Liver (tissue), 9 donors: ENCODE results near the gene VEGFB. TPM values are rescaled to one million over a fixed set of nuclear protein-coding genes. Genes with fewer than 3 reads are reported as not detected.

ENCODE experiments used
- DNase-seq: peaks from one replicate; pipeline ENCODE4 v3.0.0-alpha.2; 2017; ENCODE audit warnings: low spot score
- H3K27ac ChIP-seq, 2 donors: one replicate each; pipeline ENCODE4 v1.7.0; 2013; ENCODE audit warnings: inconsistent platforms in 2 of 2, low read length in 2 of 2, control low read depth in 1 of 2, low read depth in 1 of 2, mild to moderate bottlenecking in 1 of 2
- H3K27me3 ChIP-seq, 4 donors: one replicate each; pipeline versions ENCODE4 v1.6.1 to v1.7.0; 2013; ENCODE audit warnings: low read length in 3 of 4, inconsistent platforms in 1 of 4, mild to moderate bottlenecking in 1 of 4, moderate library complexity in 1 of 4; ENCODE audit not compliant: control insufficient read depth in 4 of 4, insufficient read depth in 4 of 4
- H3K36me3 ChIP-seq, 4 donors: one replicate each; pipeline versions ENCODE4 v1.6.1 to v1.7.0; 2013; ENCODE audit warnings: low read length in 3 of 4, mild to moderate bottlenecking in 3 of 4, low read depth in 1 of 4, moderate library complexity in 1 of 4; ENCODE audit not compliant: control insufficient read depth in 4 of 4, insufficient read depth in 3 of 4
- H3K4me1 ChIP-seq, 4 donors: one replicate each; pipeline versions ENCODE4 v1.6.1 to v1.7.0; 2013; ENCODE audit warnings: low read length in 3 of 4, mild to moderate bottlenecking in 3 of 4, moderate library complexity in 1 of 4; ENCODE audit not compliant: control insufficient read depth in 4 of 4, insufficient read depth in 4 of 4
- H3K4me3 ChIP-seq, 3 donors: one replicate each; pipeline versions ENCODE4 v1.6.1 to v1.7.0; 2013; ENCODE audit warnings: low read length in 3 of 3, control low read depth in 1 of 3, low read depth in 1 of 3, mild to moderate bottlenecking in 1 of 3
- H3K9ac ChIP-seq, 2 donors: one replicate each; pipeline ENCODE4 v1.7.0; 2013; ENCODE audit warnings: low read length in 2 of 2, mild to moderate bottlenecking in 2 of 2, moderate library complexity in 2 of 2, control low read depth in 1 of 2, low read depth in 1 of 2
- H3K9me3 ChIP-seq, 4 donors: one replicate each; pipeline versions ENCODE4 v1.6.1 to v1.7.0; 2013; ENCODE audit warnings: low read length in 3 of 4; ENCODE audit not compliant: control insufficient read depth in 4 of 4
- ATF3 ChIP-seq: IDR thresholded peaks from 2 replicates; pipeline ENCODE4 v1.6.1; 2016; ENCODE audit warnings: antibody characterized with exemption
- CTCF ChIP-seq: fragments of 150-350 bp; IDR thresholded peaks from 2 replicates; pipeline ENCODE4 v1.5.1; 2017; ENCODE audit warnings: improper control_type of control experiment, low read depth, low read length; ENCODE audit not compliant: missing input control
- EGR1 ChIP-seq, 2 donors: IDR thresholded peaks; 2 replicates each; pipeline ENCODE4 v1.6.1; 2016 to 2018; ENCODE audit warnings: antibody characterized with exemption in 2 of 2, low read depth in 2 of 2
- FOXA1 ChIP-seq: IDR thresholded peaks from 2 replicates; pipeline ENCODE4 v1.6.1; 2016; ENCODE audit warnings: antibody characterized with exemption
- MAX ChIP-seq: IDR thresholded peaks from 2 replicates; pipeline ENCODE4 v1.6.1; 2016; ENCODE audit warnings: antibody characterized with exemption
- NR2F2 ChIP-seq: IDR thresholded peaks from 2 replicates; pipeline ENCODE4 v1.6.1; 2016; ENCODE audit warnings: antibody characterized with exemption
- RAD21 ChIP-seq, 2 donors: IDR thresholded peaks; 2 replicates each; pipeline ENCODE4 v1.6.1; 2016; ENCODE audit warnings: antibody characterized with exemption in 2 of 2, mild to moderate bottlenecking in 2 of 2
- RXRA ChIP-seq, 2 donors: IDR thresholded peaks; 2 replicates each; pipeline ENCODE4 v1.6.1; 2017 to 2018; ENCODE audit warnings: antibody characterized with exemption in 2 of 2, mild to moderate bottlenecking in 1 of 2
- SP1 ChIP-seq: IDR thresholded peaks from 2 replicates; pipeline ENCODE4 v1.6.1; 2018; ENCODE audit warnings: antibody characterized with exemption, mild to moderate bottlenecking
- YY1 ChIP-seq: IDR thresholded peaks from 2 replicates; pipeline ENCODE4 v1.6.1; 2016; ENCODE audit warnings: antibody characterized with exemption, mild to moderate bottlenecking
- WGBS: extraction: QIAGEN DNeasy Blood & Tissue Kit; methylation state at CpG from one replicate; pipeline ENCODE4 v1.1.7; 2013; 5-methylcytosine and 5-hydroxymethylcytosine counted together
- polyA plus RNA-seq, 2 donors: library from polyadenylated mRNA; stranded (reverse) in 1 of 2; unstranded in 1 of 2; fragments of 200-250 nt in 1 of 2; fragments of >200 nt in 1 of 2; fragmentation: Nextera tagmentation in 1 of 2; extraction: Ambion mirVana in 1 of 2; gene quantifications; one replicate each; pipeline versions ENCODE4 v1.2.1 to v1.2.3, GENCODE V29; 2013 to 2015
- total RNA-seq, 2 donors: library from RNA; depleted of rRNA; stranded (reverse); fragments of >200 nt; gene quantifications; one replicate each; pipeline ENCODE4 v1.2.3, GENCODE V29; 2014
- TF ChIP-seq, protein P1 (sequence below): IDR thresholded peaks from 2 replicates; pipeline ENCODE4 v1.6.1; 2016; ENCODE audit warnings: antibody characterized with exemption, mild to moderate bottlenecking
- donor health status: healthy.
- donor health status: healthy.
- donor health status: healthy.
- donor health status: healthy.
- donor health status: healthy.

The VEGFB gene
- total and polyA plus RNA-seq, 4 donors, result 3.6 to 17.3 (median 10.7) TPM

DNA sequence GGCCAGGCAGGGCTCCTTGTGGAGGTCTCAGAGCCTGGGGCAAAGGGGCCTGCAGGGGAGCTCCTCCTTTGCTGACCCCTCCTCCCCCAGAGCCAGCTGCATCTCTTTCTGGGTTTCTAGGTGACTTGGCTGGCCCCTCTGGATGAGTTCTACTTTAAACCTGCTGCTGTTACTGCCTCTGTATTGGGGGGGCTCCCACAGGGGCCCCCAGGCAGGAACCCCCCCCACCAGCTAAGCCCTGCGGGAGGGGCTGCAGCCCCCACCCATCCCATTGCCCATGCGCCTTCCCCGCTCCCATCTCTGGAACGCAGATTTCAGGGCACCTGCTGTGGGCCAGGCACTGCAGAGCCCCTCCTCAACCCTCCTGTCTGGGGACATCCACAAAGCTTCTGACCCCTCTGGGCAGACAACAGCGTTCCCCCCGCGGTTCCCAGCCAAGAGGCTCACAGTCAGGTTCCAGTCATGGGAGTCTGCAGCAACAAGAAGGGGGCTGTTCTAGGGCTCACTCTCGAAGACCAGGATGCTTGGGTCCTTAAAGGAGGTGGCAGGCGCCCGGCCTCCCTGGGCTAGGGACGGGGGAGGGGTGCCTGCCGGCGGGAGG is 16.1 kb downstream of the VEGFB start:
- Histone ChIP-seq H3K9ac (no peak overlapping the region), H3K9me3 (no peaks in the 10 kb centered on the region), H3K4me1 (peaks cover 10 to 54% (median 42%) of the 10 kb centered on the region in 4 donors), H3K36me3 (no peaks in the 10 kb centered on the region), H3K27me3 (no peaks in the 10 kb centered on the region), H3K4me3 (peak overlapping the region in 1 of 3 donors; percentile 67), H3K27ac (no peak overlapping the region)
- WGBS, result 29% methylated on average over 13 of the region's 13 CpGs
- DNase-seq, result no peak
- TF ChIP-seq SP1, result no peak
- TF ChIP-seq RXRA (IDR thresholded peaks at IDR 0.05), result no peak
- no peak for TF ChIP-seq FOXA1
- TF ChIP-seq, protein P1, sequence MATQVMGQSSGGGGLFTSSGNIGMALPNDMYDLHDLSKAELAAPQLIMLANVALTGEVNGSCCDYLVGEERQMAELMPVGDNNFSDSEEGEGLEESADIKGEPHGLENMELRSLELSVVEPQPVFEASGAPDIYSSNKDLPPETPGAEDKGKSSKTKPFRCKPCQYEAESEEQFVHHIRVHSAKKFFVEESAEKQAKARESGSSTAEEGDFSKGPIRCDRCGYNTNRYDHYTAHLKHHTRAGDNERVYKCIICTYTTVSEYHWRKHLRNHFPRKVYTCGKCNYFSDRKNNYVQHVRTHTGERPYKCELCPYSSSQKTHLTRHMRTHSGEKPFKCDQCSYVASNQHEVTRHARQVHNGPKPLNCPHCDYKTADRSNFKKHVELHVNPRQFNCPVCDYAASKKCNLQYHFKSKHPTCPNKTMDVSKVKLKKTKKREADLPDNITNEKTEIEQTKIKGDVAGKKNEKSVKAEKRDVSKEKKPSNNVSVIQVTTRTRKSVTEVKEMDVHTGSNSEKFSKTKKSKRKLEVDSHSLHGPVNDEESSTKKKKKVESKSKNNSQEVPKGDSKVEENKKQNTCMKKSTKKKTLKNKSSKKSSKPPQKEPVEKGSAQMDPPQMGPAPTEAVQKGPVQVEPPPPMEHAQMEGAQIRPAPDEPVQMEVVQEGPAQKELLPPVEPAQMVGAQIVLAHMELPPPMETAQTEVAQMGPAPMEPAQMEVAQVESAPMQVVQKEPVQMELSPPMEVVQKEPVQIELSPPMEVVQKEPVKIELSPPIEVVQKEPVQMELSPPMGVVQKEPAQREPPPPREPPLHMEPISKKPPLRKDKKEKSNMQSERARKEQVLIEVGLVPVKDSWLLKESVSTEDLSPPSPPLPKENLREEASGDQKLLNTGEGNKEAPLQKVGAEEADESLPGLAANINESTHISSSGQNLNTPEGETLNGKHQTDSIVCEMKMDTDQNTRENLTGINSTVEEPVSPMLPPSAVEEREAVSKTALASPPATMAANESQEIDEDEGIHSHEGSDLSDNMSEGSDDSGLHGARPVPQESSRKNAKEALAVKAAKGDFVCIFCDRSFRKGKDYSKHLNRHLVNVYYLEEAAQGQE, result no peak

DNA sequence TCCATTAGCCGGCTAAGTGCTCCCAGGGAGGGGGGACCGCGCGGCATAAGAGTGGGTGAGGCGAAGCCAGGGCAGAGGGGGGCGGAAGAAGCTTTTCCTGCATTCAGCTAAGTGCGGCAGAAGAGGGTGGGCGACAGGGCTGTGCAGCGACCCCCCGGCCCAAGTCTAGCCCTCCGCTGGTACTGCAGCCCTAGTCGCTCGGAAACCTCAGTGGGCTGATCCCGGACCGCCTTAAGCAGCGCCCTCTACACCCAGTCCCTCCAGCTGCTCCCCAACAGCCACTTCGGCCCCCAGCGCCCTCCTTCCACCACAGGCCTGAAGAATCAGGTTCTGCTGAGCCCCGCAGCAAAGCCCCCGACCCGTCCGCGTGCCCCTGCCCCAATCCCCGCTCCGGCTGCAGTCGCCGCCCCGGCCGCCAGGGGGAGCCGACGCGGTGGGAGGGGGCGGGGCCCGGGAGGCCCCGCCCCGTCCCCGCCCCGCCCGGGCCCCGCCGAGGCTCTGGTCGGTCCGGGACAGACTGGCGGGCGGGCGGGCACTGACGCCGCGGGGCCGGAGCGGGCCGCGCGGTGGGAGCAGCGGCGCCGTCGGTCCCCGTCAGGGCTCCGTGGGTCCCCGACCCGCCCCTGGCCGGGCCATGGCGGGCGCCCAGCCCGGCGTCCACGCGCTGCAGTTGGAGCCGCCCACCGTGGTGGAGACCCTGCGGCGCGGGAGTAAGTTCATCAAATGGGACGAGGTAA is 16.8 kb downstream of the VEGFB start, which contains the start of gene PLCB3:
PLCB3 (plus strand) TSS at position 515 of the 737 bp plus-strand sequence; CDS start at position 635, 120 bp downstream.
- H3K9ac ChIP-seq, result peak within 1 kb of the TSS in 1 of 2 donors; percentile 63
- no peaks in the 10 kb centered on the region for H3K9me3 ChIP-seq
- peak within 1 kb of the TSS; percentile 36 to 67 (median 51) for H3K4me3 ChIP-seq
- H3K27me3 ChIP-seq, result no peaks in the 10 kb centered on the region
- peak; percentile 84 for DNase-seq
- no peak within 1 kb of the TSS for H3K27ac ChIP-seq
- TF ChIP-seq YY1 (no peak), MAX (no peak), RAD21 (IDR thresholded peaks at IDR 0.05) (peak in 1 of 2 donors; percentile 38), CTCF (peak; percentile 76), ATF3 (no peak), EGR1 (IDR thresholded peaks at IDR 0.05; ENCODE audit: low read depth in 2 of 2) (no peak), RXRA (IDR thresholded peaks at IDR 0.05) (no peak), NR2F2 (no peak)
- TF ChIP-seq, protein P1, result no peak
- H3K4me1 ChIP-seq, result peaks cover 10 to 49% (median 38%) of the 10 kb centered on the region in 4 donors
- 1% methylated on average over 75 of the region's 75 CpGs for WGBS
- H3K36me3 ChIP-seq, result peaks cover 0 to 3% (median under 1%) of the 10 kb centered on the region in 4 donors
